ENCODE measurements around the gene GRM5. TPM values are rescaled to one million over a fixed set of nuclear protein-coding genes. Genes with fewer than 3 reads are reported as not detected.

Gene GRM5
- total RNA-seq, 1 donor = under 0.01 TPM

GRCh38 chr11:88507771-88508417, 557.9 kb downstream of the GRM5 start:
- no peak overlapping the region for H3K4me3 ChIP-seq (ENCODE audit: low read depth, low read length)
- no peak for TF ChIP-seq CTCF (IDR thresholded peaks at IDR 0.05; ENCODE audit: insufficient read depth, low read depth, low read length)
- DNase-seq (ENCODE audit: low read depth) = no peak

- H3K4me3 ChIP-seq (ENCODE audit: low read depth, low read length) = no peak overlapping the region
- peak; percentile 47 for DNase-seq (ENCODE audit: low read depth)
- TF ChIP-seq CTCF (IDR thresholded peaks at IDR 0.05; ENCODE audit: insufficient read depth, low read depth, low read length) = no peak
These were observed 564.2 kb downstream of the GRM5 start for GRCh38 chr11:88501541-88501940.

- H3K4me3 ChIP-seq (ENCODE audit: low read depth, low read length) = no peak overlapping the region
- no peak for DNase-seq (ENCODE audit: low read depth)
- TF ChIP-seq CTCF (IDR thresholded peaks at IDR 0.05; ENCODE audit: insufficient read depth, low read depth, low read length) = no peak
These were observed 569.9 kb downstream of the GRM5 start for GRCh38 chr11:88495836-88496235.

GRCh38 chr11:88494848-88495247, 570.9 kb downstream of the GRM5 start:
- peak; percentile 14 for TF ChIP-seq CTCF (IDR thresholded peaks at IDR 0.05; ENCODE audit: insufficient read depth, low read depth, low read length)
- no peak overlapping the region for H3K4me3 ChIP-seq (ENCODE audit: low read depth, low read length)
- no peak for DNase-seq (ENCODE audit: low read depth)

- no peak for TF ChIP-seq CTCF (IDR thresholded peaks at IDR 0.05; ENCODE audit: insufficient read depth, low read depth, low read length)
- no peak overlapping the region for H3K4me3 ChIP-seq (ENCODE audit: low read depth, low read length)
- no peak for DNase-seq (ENCODE audit: low read depth)
These were observed 574.1 kb downstream of the GRM5 start for GRCh38 chr11:88491674-88492073.

GRCh38 chr11:88489030-88489429, 576.8 kb downstream of the GRM5 start:
- no peak for TF ChIP-seq CTCF (IDR thresholded peaks at IDR 0.05; ENCODE audit: insufficient read depth, low read depth, low read length)
- no peak overlapping the region for H3K4me3 ChIP-seq (ENCODE audit: low read depth, low read length)
- DNase-seq (ENCODE audit: low read depth) = peak; percentile 45

GRCh38 chr11:88487646-88488045, 578.1 kb downstream of the GRM5 start:
- no peak for DNase-seq (ENCODE audit: low read depth)
- no peak overlapping the region for H3K4me3 ChIP-seq (ENCODE audit: low read depth, low read length)
- no peak for TF ChIP-seq CTCF (IDR thresholded peaks at IDR 0.05; ENCODE audit: insufficient read depth, low read depth, low read length)
